HUES48 (cell line): ENCODE data around the gene CFAP45.

Experiments
- H3K27ac ChIP-seq: one replicate; pipeline ENCODE4 v1.7.0; 2013; ENCODE audit warnings: low read depth, low read length, inconsistent platforms
- H3K27me3 ChIP-seq: 2 replicates; pipeline ENCODE4 v1.6.1; 2013; ENCODE audit warnings: mild to moderate bottlenecking, low read length; ENCODE audit not compliant: control insufficient read depth, insufficient read depth
- H3K36me3 ChIP-seq: 2 replicates; pipeline ENCODE4 v1.6.1; 2013; ENCODE audit warnings: low read length; ENCODE audit not compliant: control insufficient read depth, insufficient read depth
- H3K4me1 ChIP-seq: 2 replicates; pipeline ENCODE4 v1.6.1; 2013; ENCODE audit warnings: mild to moderate bottlenecking, low read length; ENCODE audit not compliant: control insufficient read depth, insufficient read depth
- H3K4me3 ChIP-seq: 2 replicates; pipeline ENCODE4 v1.5.1; 2013; ENCODE audit warnings: mild to moderate bottlenecking, low read depth, low read length
- H3K9ac ChIP-seq: 2 replicates; pipeline ENCODE4 v1.6.1; 2013; ENCODE audit warnings: mild to moderate bottlenecking, low read depth, low read length, moderate library complexity
- H3K9me3 ChIP-seq: 2 replicates; pipeline ENCODE4 v1.6.1; 2013; ENCODE audit warnings: low read length; ENCODE audit not compliant: control insufficient read depth, insufficient read depth

Gene CFAP45

DNA sequence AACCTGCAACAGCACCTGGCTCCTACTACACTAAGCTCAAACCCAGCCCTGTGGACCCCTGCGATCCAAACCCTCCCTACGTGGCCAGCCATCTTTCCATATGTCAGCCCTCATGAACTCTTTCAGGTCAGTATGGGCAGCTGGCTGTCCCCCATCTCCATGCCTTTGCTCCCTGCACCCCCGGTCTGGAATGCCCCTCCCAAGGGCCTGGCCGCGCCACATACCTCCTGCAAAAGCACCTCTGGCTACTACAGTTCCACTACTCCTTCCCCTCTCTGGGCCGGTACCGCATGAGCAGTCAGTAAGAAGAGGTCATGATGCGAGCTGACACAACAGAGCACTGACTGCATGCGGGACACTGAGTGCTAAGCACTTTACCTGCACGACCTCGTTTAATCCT lies 35.3 kb upstream of the CFAP45 start:
- Histone ChIP-seq H3K9ac (no peak overlapping the region), H3K27me3 (no peaks in the 10 kb centered on the region), H3K9me3 (no peaks in the 10 kb centered on the region), H3K4me3 (no peak overlapping the region), H3K27ac (no peak overlapping the region), H3K36me3 (peaks cover 37% of the 10 kb centered on the region; the same call in 1 of the 2 replicates), H3K4me1 (peaks cover 12% of the 10 kb centered on the region)

DNA sequence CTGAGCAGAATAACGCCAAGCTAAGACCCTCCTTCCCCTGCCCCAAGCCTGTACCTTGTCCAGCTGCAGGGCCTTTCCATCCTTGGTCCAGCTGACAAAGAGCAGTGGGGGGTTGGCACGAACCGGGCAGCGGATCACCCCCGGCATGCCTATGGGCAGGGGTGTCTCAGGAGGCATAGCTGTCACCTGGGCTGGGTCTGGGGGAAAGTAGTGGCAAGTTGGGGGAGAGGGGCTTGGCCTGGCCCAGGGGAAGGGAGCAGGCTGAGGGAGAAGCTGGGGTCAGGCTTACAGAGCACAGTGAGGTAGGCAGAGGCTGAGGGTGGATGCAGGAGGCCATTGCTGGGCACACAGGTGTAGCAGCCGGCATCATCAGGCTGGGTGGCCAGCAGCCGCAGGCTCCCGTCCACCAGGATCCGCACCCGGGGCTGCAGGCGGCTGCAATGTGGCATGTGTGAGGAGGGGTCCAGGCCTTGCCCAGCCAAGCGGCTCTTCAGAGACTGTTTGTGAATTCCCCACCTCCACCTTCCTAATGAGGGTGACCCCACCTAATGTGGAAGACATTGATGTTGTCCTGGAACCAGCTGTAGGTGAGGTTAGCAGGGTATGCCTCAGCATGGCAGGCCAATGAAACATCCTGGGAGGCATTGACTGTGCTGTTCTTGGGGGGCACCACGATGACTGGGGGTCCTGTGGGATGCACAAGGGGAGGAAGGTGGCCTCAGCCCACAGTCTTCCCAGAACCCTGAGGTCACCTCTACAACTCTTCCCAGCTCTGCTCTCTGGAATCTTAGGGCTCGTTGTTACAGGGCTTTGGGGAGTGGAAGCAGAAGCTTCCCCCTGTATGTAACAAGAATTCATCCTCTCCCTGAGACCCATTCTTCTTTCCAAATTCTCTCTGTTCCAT lies 34.4 kb upstream of the CFAP45 start:
- peaks cover 12% of the 10 kb centered on the region for H3K4me1 ChIP-seq

GRCh38 chr1:159933347-159933746 lies 33.4 kb upstream of the CFAP45 start:
- Histone ChIP-seq H3K4me1 (peaks cover 12% of the 10 kb centered on the region), H3K36me3 (peaks cover 39% of the 10 kb centered on the region), H3K27ac (no peak overlapping the region), H3K9ac (no peak overlapping the region), H3K27me3 (no peaks in the 10 kb centered on the region), H3K9me3 (no peaks in the 10 kb centered on the region), H3K4me3 (no peak overlapping the region)

More for the DNA sequence above, 34.4 kb upstream of the CFAP45 start:
- no peaks in the 10 kb centered on the region for H3K27me3 ChIP-seq
- H3K9ac ChIP-seq, result no peak overlapping the region
- no peak overlapping the region for H3K4me3 ChIP-seq
- peaks cover 31% of the 10 kb centered on the region; the same call in 1 of the 2 replicates for H3K36me3 ChIP-seq
- no peak overlapping the region for H3K27ac ChIP-seq
- no peaks in the 10 kb centered on the region for H3K9me3 ChIP-seq

DNA sequence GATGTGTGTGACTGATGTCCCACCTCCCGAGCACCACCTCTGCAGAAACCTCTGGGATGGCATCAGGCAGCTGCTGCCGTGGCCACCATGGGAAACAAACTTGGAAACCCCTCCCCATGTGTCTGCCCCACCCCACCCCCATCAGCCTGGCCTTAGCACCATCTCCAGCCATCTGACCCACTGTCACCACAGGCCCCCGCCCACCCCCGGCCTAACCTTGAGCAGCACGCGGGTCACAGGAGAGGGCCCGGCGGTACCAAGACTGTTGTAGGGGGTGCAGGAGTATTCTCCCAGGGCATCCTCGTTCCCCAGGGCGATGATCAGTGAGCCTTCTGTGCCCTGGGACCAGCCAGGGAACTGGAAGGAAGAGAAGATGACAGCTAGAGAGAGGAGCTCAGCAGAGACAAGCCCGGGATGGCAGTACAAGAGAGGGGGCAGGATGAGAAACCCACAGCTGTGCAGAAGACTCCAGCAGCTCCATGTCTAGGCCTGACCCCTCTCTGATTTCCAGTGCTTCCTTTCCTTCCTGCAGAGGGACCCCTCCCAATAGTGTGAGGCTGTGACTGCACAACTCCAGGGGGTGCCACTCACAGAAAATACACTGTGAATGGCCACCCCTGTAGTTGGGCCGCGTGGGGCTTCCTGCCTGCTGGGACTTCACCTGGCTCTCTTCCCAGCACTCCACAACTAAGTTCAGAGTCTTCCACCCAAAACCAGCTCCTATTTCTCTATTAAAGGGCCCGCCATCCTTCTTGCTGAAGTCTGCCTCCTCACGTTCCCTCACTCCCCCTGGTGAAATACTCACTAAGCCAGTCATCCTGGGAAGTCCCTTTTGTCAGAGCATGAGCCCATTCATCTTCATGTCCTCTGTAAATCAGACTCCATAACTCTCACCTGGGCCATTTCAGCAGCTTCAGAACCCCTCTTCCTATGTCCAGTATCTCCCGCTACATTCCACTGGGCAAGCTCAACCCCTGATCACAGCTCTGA lies 32.6 kb upstream of the CFAP45 start:
- H3K27ac ChIP-seq, result no peak overlapping the region
- H3K4me1 ChIP-seq, result peaks cover 11% of the 10 kb centered on the region
- no peak overlapping the region for H3K4me3 ChIP-seq
- H3K9ac ChIP-seq, result no peak overlapping the region
- peaks cover 46% of the 10 kb centered on the region for H3K36me3 ChIP-seq
- H3K9me3 ChIP-seq, result no peaks in the 10 kb centered on the region
- no peaks in the 10 kb centered on the region for H3K27me3 ChIP-seq

GRCh38 chr1:159931795-159932173 lies 31.8 kb upstream of the CFAP45 start:
- Histone ChIP-seq H3K9me3 (no peaks in the 10 kb centered on the region), H3K4me3 (no peak overlapping the region)

DNA sequence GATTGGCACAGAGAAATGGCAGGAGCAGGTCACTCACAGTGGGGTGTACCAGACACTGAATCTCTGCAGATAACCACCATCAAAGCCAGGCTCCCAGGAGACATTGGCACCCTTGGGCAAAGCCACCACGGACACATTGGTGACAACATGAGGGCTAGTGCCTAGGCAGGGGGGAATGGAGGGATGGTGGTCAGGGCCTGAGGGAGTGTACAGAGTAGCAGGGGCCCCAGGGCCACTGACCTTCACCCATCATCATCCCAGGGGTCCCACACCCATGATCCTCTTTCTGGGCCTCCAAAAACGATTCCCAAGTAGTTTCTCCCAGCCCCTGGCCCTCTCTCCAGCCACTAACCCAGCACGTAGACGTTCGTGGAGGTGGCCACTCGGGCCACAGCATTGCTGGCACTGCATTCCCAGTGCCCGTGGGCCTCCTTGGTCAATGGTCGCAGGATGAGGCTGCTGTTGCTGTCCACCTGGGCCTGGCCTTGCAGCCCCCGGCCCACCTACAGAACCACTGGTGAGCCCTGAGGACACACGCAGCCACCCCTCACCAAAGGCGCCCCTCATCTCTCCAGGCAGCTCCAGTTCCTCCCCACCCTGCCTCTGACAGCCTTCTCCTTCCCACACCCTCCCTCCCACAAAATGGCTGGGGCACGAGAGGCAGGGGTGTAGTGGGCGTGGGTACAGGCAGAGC lies 31.3 kb upstream of the CFAP45 start:
- Histone ChIP-seq H3K9me3 (no peaks in the 10 kb centered on the region), H3K4me1 (no peaks in the 10 kb centered on the region; the same call in 1 of the 2 replicates), H3K27ac (no peak overlapping the region), H3K4me3 (no peak overlapping the region), H3K27me3 (no peaks in the 10 kb centered on the region), H3K9ac (no peak overlapping the region), H3K36me3 (peaks cover 60% of the 10 kb centered on the region)

More at GRCh38 chr1:159931795-159932173, 31.8 kb upstream of the CFAP45 start:
- H3K36me3 ChIP-seq, result peaks cover 54% of the 10 kb centered on the region
- H3K27me3 ChIP-seq, result no peaks in the 10 kb centered on the region
- peaks cover 3% of the 10 kb centered on the region for H3K4me1 ChIP-seq
- H3K9ac ChIP-seq, result no peak overlapping the region
- no peak overlapping the region for H3K27ac ChIP-seq

- Histone ChIP-seq H3K4me1 (peaks cover 4% of the 10 kb centered on the region; the same call in 1 of the 2 replicates), H3K27ac (no peak overlapping the region), H3K9me3 (no peaks in the 10 kb centered on the region), H3K4me3 (no peak overlapping the region), H3K9ac (no peak overlapping the region), H3K27me3 (no peaks in the 10 kb centered on the region), H3K36me3 (peaks cover 60% of the 10 kb centered on the region)
Measured at GRCh38 chr1:159930634-159931033, 30.7 kb upstream of the CFAP45 start.

- Histone ChIP-seq H3K4me3 (no peak overlapping the region), H3K27me3 (no peaks in the 10 kb centered on the region), H3K9me3 (no peaks in the 10 kb centered on the region), H3K36me3 (peaks cover 57% of the 10 kb centered on the region), H3K4me1 (peaks cover 6% of the 10 kb centered on the region; the same call in 1 of the 2 replicates), H3K27ac (no peak overlapping the region), H3K9ac (no peak overlapping the region)
Measured at GRCh38 chr1:159930216-159930615, 30.3 kb upstream of the CFAP45 start.

DNA sequence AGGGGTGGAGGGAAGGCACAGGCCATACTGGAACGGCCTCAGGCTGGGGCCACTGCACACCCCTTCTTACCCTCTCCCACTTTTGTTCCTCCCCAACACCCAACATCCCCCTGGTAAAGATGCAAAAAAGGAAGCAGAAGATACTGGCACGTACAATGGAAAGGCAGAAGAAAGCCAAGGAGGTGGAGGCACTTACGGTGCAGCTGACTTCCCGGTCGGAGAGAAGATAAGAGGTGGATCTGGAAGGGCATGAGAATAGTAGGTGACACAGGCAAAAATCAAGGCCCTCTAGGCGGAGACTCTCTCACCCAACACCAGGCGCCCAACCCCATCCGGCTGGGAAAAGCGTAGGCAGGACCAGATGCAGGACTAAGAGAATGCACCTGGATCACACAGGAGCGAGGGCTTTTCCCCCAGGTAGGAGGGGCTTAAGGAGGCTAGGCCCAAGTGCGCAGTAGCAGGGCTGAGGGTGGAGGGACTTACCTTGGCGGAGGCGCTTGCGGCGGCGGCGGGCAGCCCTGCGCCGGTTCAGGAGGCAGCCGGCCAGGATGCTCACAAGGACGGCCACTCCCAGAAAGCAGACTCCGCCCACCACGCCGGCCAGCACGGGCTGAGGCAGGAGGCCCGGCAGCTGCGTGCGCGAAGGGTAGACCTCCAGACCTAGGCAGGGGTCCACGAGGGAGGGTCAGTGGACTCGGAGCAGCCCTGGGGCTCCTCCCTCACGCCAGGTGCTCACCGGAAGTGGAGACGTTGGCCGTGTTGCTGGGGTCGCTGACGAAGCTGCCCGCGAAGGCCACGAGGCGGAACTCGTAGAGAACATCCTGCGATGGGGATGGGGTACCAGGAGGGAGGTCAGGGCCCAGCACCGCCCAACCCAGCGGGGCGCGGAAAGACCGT lies 29.4 kb upstream of the CFAP45 start:
- no peak overlapping the region for H3K27ac ChIP-seq
- H3K4me1 ChIP-seq, result peaks cover 6% of the 10 kb centered on the region; the same call in 1 of the 2 replicates
- no peak overlapping the region for H3K4me3 ChIP-seq
- peaks cover 8% of the 10 kb centered on the region for H3K27me3 ChIP-seq
- H3K9ac ChIP-seq, result no peak overlapping the region
- H3K36me3 ChIP-seq, result peaks cover 49% of the 10 kb centered on the region
- no peaks in the 10 kb centered on the region for H3K9me3 ChIP-seq
